LNCAP (cell line): Measurements from ENCODE around the gene AP1S3.

Experiments used
- CTCF ChIP-seq: fragments of 450-650 bp; IDR thresholded peaks from 2 replicates; pipeline ENCODE4 v1.5.1; 2017; ENCODE audit warnings: mild to moderate bottlenecking

Gene AP1S3

GRCh38 chr2:223837287-223838061 lies at the start of gene AP1S3:
Gene AP1S3 (minus strand): TSS chr2:223837582. CDS start chr2:223837450, 132 bp downstream.
- peak; percentile 5; the same call in 1 of the 2 replicates for TF ChIP-seq CTCF

- no peak for TF ChIP-seq CTCF
These were observed 49.7 kb upstream of the AP1S3 start for GRCh38 chr2:223887127-223887526.

- no peak for TF ChIP-seq CTCF
These were observed 49.3 kb upstream of the AP1S3 start for GRCh38 chr2:223886726-223887125.

GRCh38 chr2:223884399-223884798 lies 47.0 kb upstream of the AP1S3 start:
- TF ChIP-seq CTCF = no peak

GRCh38 chr2:223882715-223883114 lies 45.3 kb upstream of the AP1S3 start:
- no peak for TF ChIP-seq CTCF

- TF ChIP-seq CTCF = no peak
These were observed 43.4 kb upstream of the AP1S3 start for GRCh38 chr2:223880796-223881195.

- no peak for TF ChIP-seq CTCF
These were observed 40.5 kb upstream of the AP1S3 start for GRCh38 chr2:223877721-223878410.
